GM06990 (cell line): ENCODE measurements around the gene SV2B.
A peak's percentile ranks its signal among the peaks of the same experiment; 100 is the strongest.

Experiments used
- DNase-seq: peaks from one replicate; pipeline ENCODE4 v3.0.0-alpha.2; 2011; ENCODE audit not compliant: insufficient read length; ENCODE audit errors: extremely low read depth
- H3K27me3 ChIP-seq: replicated peaks from 2 replicates; pipeline ENCODE4 v1.6.0; 2011; ENCODE audit warnings: low read length; ENCODE audit not compliant: control insufficient read depth, insufficient read depth
- H3K36me3 ChIP-seq: 2 replicates; pipeline ENCODE4 v1.5.1; 2011; ENCODE audit warnings: low read length; ENCODE audit not compliant: control insufficient read depth, insufficient read depth
- H3K4me3 ChIP-seq: replicated peaks from 2 replicates; pipeline ENCODE4 v1.5.1; 2011; ENCODE audit warnings: low read depth, mild to moderate bottlenecking, control low read depth, low read length
- CTCF ChIP-seq: IDR thresholded peaks from 2 replicates; pipeline ENCODE4 v1.5.1; 2011; ENCODE audit warnings: low read length, control low read depth, mild to moderate bottlenecking, inconsistent platforms; ENCODE audit not compliant: insufficient read depth, poor library complexity, severe bottlenecking

SV2B gene

GRCh38 chr15:91219206-91219605 lies 119.1 kb downstream of the SV2B start:
- DNase-seq = no peak
- TF ChIP-seq CTCF = no peak

DNA sequence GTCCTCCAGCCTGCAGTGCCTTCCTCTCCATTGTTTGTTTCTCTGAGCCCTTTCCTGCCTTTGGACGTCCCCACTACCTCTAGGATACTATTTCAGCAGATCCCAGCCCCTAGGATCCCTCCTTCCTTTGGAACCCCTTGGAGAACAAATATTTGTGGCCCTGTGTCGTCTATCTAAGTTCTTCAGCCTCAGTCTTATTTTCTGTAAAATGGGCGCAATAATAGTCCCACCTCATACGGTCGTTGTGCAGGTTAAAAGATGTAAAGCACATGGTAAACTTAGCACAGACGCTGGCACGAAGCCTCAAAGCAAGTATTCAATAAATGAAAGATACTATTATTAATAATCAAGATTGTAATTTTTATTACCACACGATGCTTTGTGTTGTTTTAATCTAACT lies 122.0 kb downstream of the SV2B start:
- no peaks in the 10 kb centered on the region for H3K36me3 ChIP-seq
- H3K4me3 ChIP-seq = no peak overlapping the region
- H3K27me3 ChIP-seq = no peaks in the 10 kb centered on the region; the same call in 1 of the 2 replicates
- no peak for TF ChIP-seq CTCF
- no peak for DNase-seq

More at GRCh38 chr15:91219206-91219605, 119.1 kb downstream of the SV2B start:
- Histone ChIP-seq H3K4me3 (no peak overlapping the region), H3K36me3 (no peaks in the 10 kb centered on the region), H3K27me3 (no peaks in the 10 kb centered on the region; the same call in 1 of the 2 replicates)

DNA sequence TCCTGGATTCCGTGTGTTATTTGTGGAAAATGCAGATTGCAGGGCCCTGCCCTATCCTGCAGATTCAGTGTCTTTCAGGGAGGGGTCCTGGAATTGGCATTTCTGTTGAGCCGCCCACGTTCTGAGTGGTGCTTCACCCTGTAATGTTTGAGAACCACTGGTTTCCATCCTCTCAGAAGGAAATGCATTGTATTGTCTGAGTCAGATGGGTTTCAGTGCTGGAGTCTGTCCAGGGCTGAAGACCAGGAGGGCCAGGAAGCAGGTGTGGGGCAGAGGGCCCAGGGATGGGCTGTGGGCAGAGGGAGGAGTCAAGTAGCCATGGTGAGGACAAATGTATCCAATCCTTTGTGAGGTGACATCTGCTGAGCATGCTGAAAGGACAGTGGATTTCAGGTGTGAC lies 123.8 kb downstream of the SV2B start:
- no peaks in the 10 kb centered on the region for H3K36me3 ChIP-seq
- H3K4me3 ChIP-seq = no peak overlapping the region
- no peak for DNase-seq
- TF ChIP-seq CTCF = no peak
- H3K27me3 ChIP-seq = no peaks in the 10 kb centered on the region

- peak; percentile 78 for TF ChIP-seq CTCF
- Histone ChIP-seq H3K36me3 (no peaks in the 10 kb centered on the region), H3K27me3 (no peaks in the 10 kb centered on the region), H3K4me3 (no peak overlapping the region)
- DNase-seq = no peak
These were observed 124.8 kb downstream of the SV2B start for GRCh38 chr15:91224755-91225380.

- no peak overlapping the region for H3K4me3 ChIP-seq
- no peak for DNase-seq
- no peaks in the 10 kb centered on the region for H3K27me3 ChIP-seq
- no peaks in the 10 kb centered on the region for H3K36me3 ChIP-seq
- no peak for TF ChIP-seq CTCF
These were observed 125.7 kb downstream of the SV2B start for GRCh38 chr15:91225741-91226140.

- DNase-seq = no peak
- no peaks in the 10 kb centered on the region for H3K27me3 ChIP-seq
- no peaks in the 10 kb centered on the region for H3K36me3 ChIP-seq
- H3K4me3 ChIP-seq = no peak overlapping the region
- no peak for TF ChIP-seq CTCF
These were observed 127.1 kb downstream of the SV2B start for GRCh38 chr15:91227117-91227516.
